ENCODE data around the gene TBC1D23.

DNA sequence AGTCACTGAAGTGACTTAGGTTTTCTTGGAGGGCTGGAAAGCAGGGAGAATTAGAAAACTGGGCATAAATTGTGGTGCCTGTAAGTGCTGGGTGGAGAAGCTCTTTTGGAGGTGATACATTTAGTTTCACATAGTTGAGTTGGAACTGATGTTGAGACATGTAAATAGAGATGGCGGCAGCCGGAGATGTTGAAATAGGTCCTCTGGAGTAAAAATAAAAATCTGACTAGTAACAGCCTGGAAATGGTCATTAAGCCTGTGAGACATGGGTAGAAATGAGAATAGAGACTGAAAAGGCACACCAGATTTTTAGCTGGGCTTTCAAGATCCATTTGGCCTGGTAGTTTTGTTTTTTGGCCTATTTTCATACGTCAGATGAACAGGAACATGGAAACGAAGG, 70.9 kb downstream of the TBC1D23 start:
- TF ChIP-seq, protein P1, sequence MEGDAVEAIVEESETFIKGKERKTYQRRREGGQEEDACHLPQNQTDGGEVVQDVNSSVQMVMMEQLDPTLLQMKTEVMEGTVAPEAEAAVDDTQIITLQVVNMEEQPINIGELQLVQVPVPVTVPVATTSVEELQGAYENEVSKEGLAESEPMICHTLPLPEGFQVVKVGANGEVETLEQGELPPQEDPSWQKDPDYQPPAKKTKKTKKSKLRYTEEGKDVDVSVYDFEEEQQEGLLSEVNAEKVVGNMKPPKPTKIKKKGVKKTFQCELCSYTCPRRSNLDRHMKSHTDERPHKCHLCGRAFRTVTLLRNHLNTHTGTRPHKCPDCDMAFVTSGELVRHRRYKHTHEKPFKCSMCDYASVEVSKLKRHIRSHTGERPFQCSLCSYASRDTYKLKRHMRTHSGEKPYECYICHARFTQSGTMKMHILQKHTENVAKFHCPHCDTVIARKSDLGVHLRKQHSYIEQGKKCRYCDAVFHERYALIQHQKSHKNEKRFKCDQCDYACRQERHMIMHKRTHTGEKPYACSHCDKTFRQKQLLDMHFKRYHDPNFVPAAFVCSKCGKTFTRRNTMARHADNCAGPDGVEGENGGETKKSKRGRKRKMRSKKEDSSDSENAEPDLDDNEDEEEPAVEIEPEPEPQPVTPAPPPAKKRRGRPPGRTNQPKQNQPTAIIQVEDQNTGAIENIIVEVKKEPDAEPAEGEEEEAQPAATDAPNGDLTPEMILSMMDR (conservative IDR thresholded peaks at IDR 0.05; ENCODE audit: low read depth in 2 of 2) = no peak
- TF ChIP-seq REST (IDR thresholded peaks at IDR 0.05; ENCODE audit: unreplicated experiment) (no peak), POLR2AphosphoS5 (IDR thresholded peaks at IDR 0.05; ENCODE audit: low read depth) (no peak), EZH2phosphoT487 (IDR thresholded peaks at IDR 0.05; ENCODE audit: unreplicated experiment) (no peak), EZH2 (IDR thresholded peaks at IDR 0.05; ENCODE audit: low read depth, unreplicated experiment) (no peak), JUNB (IDR thresholded peaks at IDR 0.05; ENCODE audit: unreplicated experiment) (no peak), NANOG (IDR thresholded peaks at IDR 0.05; ENCODE audit: borderline replicate concordance) (no peak), ZNF331 (CRISPR knock-in tag; IDR thresholded peaks at IDR 0.05; ENCODE audit: low read depth) (no peak), ZNF462 (CRISPR knock-in tag; IDR thresholded peaks at IDR 0.05) (no peak), CREB1 (CRISPR knock-in tag; IDR thresholded peaks at IDR 0.05; ENCODE audit: low read depth) (no peak)

All from GM23338 (cell line).